Ecto neural progenitor cell (in vitro differentiated cells): ENCODE results near the gene RPS26.
"Not testable (repeated sequence)": the region's sequence is repeated elsewhere in the genome, so short reads cannot be mapped to it uniquely, and the experiment has no call there.

ENCODE experiments used
- DNase-seq: peaks from one replicate; pipeline ENCODE4 v3.0.0-alpha.2; 2018; ENCODE audit warnings: low spot score

Gene RPS26

GRCh38 chr12:56021889-56022497 is 19.7 kb upstream of the RPS26 start:
- no peak for DNase-seq

- DNase-seq, result no peak
These were observed 13.1 kb upstream of the RPS26 start for GRCh38 chr12:56028511-56029165.

- no peak for DNase-seq
These were observed 12.6 kb upstream of the RPS26 start for GRCh38 chr12:56029166-56029519.

GRCh38 chr12:56029666-56030293 is 11.9 kb upstream of the RPS26 start:
- DNase-seq, result peak; percentile 61

GRCh38 chr12:56031987-56032386 is 9.7 kb upstream of the RPS26 start:
- DNase-seq, result no peak

GRCh38 chr12:56034586-56035332 is 7.0 kb upstream of the RPS26 start:
- no peak for DNase-seq

GRCh38 chr12:56037161-56037560 is 4.6 kb upstream of the RPS26 start:
- no peak for DNase-seq

GRCh38 chr12:56038022-56038655 is 3.6 kb upstream of the RPS26 start:
- DNase-seq, result no peak

- DNase-seq, result no peak
These were observed 1.6 kb upstream of the RPS26 start for GRCh38 chr12:56040151-56040550.

- DNase-seq, result no peak
These were observed 661 bp upstream of the RPS26 start for GRCh38 chr12:56040963-56041551.

GRCh38 chr12:56042430-56042813 is 704 bp downstream of the RPS26 start:
- not testable (repeated sequence) for DNase-seq

GRCh38 chr12:56042843-56043242 is 1.1 kb downstream of the RPS26 start:
- no peak for DNase-seq

- no peak for DNase-seq
These were observed 4.5 kb downstream of the RPS26 start for GRCh38 chr12:56046027-56046780.

GRCh38 chr12:56053407-56053893 is 11.7 kb downstream of the RPS26 start:
- DNase-seq, result no peak

- DNase-seq, result not testable (repeated sequence)
These were observed 18.2 kb downstream of the RPS26 start for GRCh38 chr12:56059964-56060363.

GRCh38 chr12:56061982-56062381 is 20.3 kb downstream of the RPS26 start:
- DNase-seq, result no peak

GRCh38 chr12:56062996-56063395 is 21.3 kb downstream of the RPS26 start:
- DNase-seq, result no peak

- no peak for DNase-seq
These were observed 29.9 kb downstream of the RPS26 start for GRCh38 chr12:56071648-56072047.

GRCh38 chr12:56074396-56074795 is 32.7 kb downstream of the RPS26 start:
- no peak for DNase-seq

GRCh38 chr12:56077966-56078365 is 36.2 kb downstream of the RPS26 start:
- not testable (repeated sequence) for DNase-seq

- no peak for DNase-seq
These were observed 36.7 kb downstream of the RPS26 start for GRCh38 chr12:56078427-56078826.
